AG10803 (cell line): ENCODE data around the gene GNG2.
A peak's percentile ranks its signal among the peaks of the same experiment; 100 is the strongest.

Experiments
- DNase-seq: peaks from one replicate; pipeline ENCODE4 v3.0.0; 2010; ENCODE audit warnings: low read depth
- H3K4me3 ChIP-seq: 2 replicates; pipeline ENCODE4 v1.5.1; 2011; ENCODE audit warnings: mild to moderate bottlenecking, low read length, control low read depth
- TF ChIP-seq, protein P1 (sequence below): conservative IDR thresholded peaks from 2 replicates; pipeline ENCODE4 v1.5.1; 2011; ENCODE audit warnings: mild to moderate bottlenecking, low read length, control low read depth, inconsistent platforms

Gene GNG2

GRCh38 chr14:51852541-51852940 lies 7.9 kb upstream of the GNG2 start:
- TF ChIP-seq, protein P1, sequence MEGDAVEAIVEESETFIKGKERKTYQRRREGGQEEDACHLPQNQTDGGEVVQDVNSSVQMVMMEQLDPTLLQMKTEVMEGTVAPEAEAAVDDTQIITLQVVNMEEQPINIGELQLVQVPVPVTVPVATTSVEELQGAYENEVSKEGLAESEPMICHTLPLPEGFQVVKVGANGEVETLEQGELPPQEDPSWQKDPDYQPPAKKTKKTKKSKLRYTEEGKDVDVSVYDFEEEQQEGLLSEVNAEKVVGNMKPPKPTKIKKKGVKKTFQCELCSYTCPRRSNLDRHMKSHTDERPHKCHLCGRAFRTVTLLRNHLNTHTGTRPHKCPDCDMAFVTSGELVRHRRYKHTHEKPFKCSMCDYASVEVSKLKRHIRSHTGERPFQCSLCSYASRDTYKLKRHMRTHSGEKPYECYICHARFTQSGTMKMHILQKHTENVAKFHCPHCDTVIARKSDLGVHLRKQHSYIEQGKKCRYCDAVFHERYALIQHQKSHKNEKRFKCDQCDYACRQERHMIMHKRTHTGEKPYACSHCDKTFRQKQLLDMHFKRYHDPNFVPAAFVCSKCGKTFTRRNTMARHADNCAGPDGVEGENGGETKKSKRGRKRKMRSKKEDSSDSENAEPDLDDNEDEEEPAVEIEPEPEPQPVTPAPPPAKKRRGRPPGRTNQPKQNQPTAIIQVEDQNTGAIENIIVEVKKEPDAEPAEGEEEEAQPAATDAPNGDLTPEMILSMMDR: no peak
- DNase-seq: peak; percentile 63
- no peak overlapping the region for H3K4me3 ChIP-seq

DNA sequence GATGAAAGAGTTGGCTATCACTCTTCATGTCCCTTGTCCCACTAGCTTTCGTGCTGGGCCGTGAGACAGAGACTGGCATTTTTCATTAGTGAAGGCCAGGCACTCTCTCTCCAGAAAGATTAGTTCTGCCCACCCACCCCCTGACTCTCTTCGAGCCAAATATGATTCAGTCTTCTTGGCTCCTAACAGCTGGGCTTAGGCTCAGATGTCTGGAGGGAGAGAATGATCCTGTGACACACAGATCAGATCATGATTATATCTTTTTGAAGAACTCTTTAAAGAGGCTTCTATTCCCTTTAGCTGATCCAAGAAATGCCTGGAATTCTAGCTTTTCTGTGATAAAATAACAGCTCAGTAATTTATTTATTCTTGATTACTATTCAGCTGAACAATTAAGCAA lies 5.2 kb upstream of the GNG2 start:
- DNase-seq: peak; percentile 58
- TF ChIP-seq, protein P1: no peak
- H3K4me3 ChIP-seq: no peak overlapping the region

DNA sequence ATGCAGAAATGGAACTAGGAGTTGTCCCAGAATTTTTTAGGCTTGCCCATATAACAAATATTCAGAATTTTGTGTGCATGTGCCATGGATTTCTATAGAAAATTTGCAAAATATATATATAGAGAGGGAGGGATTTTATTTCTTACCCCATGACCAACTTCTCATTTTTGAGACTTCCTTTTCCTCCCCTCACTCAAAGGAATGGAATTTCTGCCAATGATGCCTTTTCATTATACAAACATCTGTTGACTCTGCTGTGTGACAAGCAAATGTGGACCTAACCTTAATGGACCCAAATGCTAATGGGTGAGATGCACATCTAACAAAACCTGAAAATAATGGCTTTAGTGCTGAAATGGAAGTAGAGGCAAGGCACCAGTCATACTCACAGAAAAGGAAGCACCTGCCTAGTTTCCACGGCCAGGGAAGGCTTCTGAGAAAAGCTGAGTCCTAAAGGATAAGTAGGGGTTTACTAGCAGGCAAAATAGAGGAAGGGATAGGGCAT lies 3.6 kb upstream of the GNG2 start:
- no peak for DNase-seq

DNA sequence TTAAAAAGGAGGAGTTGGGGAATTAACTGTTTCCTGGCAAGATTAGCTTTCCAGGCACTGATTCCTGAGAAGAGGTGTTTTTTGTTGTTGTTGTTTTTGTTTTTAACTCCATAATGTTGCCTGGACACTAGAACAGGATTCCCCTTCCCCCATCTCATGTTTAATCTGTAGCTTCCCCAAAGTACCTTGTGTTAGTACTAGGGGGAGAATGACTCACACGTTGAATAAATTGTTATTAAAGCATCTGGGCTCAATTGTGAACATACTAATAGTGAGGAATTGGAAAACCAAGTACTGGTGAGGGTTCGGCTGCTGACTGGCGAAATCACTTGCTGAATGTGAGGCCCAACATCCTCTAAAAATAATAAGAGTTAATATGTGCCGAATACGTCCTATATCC lies 1.3 kb upstream of the GNG2 start:
- TF ChIP-seq, protein P1: no peak
- DNase-seq: peak; percentile 29
- no peak overlapping the region for H3K4me3 ChIP-seq

More for the DNA sequence above, 3.6 kb upstream of the GNG2 start:
- no peak overlapping the region for H3K4me3 ChIP-seq
- TF ChIP-seq, protein P1: no peak

- TF ChIP-seq, protein P1: no peak
- peak overlapping the region; percentile 70 for H3K4me3 ChIP-seq
- no peak for DNase-seq
Measured at GRCh38 chr14:51860825-51861499, 550 bp downstream of the GNG2 start.

DNA sequence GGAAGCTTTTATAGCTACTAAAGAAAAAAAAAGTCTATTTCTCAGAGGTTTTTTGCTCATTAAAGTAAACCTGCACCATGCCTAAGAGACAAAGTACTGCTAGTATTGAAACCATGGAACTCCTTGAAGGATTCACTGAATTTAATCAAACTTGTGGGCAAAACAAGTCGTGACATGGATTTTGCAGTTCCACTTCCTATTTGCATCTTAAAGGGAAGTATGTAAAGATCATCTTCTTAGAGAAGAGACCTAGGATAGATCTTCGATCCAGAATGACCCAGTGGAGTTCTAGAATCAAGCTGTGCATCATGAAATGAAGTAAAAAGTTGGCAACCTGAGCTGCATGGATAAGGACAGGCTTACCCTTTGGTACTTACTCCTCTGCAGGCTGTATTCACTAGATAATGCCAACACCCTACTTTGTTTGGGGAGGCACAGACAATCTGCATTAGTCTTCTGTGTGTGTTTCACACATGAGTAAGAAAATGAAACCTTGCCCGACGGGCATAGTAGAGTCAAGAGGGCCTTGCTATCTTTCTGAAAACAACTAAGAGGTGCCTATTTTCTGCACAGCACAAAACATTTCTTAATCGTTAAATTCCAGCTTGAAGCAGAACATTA lies 1.9 kb downstream of the GNG2 start:
- DNase-seq: no peak
- TF ChIP-seq, protein P1: no peak
- peak overlapping the region; percentile 70 for H3K4me3 ChIP-seq

GRCh38 chr14:51862860-51863259 lies 2.4 kb downstream of the GNG2 start:
- peak overlapping the region; percentile 70 for H3K4me3 ChIP-seq
- TF ChIP-seq, protein P1: no peak
- DNase-seq: no peak
